ENCODE data around the gene PSTPIP1. TPM values are rescaled to one million over a fixed set of nuclear protein-coding genes. Genes with fewer than 3 reads are reported as not detected.

The PSTPIP1 gene
- total and polyA plus RNA-seq, 2 experiments from 2014 or later, result 0.80 to 3.7 TPM

DNA sequence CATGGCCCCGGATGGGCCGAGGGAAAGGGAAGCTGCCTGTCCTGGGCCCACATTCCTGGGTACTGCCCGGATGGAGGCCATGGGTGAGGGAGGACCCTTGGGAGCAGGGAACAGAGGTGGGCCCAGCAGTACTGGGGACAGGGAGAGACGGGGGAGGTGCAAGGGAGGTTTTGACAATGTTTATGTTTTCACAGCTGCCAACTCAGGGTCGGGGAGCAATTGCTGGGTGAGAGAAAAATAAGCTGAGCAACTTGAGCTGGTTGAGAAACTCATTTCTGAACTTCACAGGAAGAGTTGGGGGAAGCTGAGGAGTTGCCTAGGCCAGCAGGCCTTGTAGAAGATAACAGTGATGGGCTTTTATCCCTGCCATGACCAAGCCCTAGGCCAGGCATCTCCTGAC, 87.0 kb downstream of the PSTPIP1 start:
- no peaks in the 10 kb centered on the region for H3K79me2 ChIP-seq (replicated peaks; ENCODE audit: insufficient read depth)
- H3K4me3 ChIP-seq, result no peak overlapping the region
- no peaks in the 10 kb centered on the region for H3K36me3 ChIP-seq (ENCODE audit: insufficient read depth)
- Mint-ChIP-seq H3K27me3 (ENCODE audit: insufficient read depth, low read depth, poor library complexity) (peaks cover 14% of the 10 kb centered on the region), H3K36me3 (ENCODE audit: low read depth) (no peaks in the 10 kb centered on the region), H3K4me3 (no peak overlapping the region), H3K9me3 (no peaks in the 10 kb centered on the region; the same call in 2 of the 3 replicates), H3K4me1 (peaks cover 5% of the 10 kb centered on the region; the same call in 2 of the 3 replicates), H3K27ac (no peak overlapping the region)
- no peaks in the 10 kb centered on the region for H4K20me1 ChIP-seq (replicated peaks; ENCODE audit: insufficient read depth)
- H3K4me2 ChIP-seq, result no peak overlapping the region
- H3K27ac ChIP-seq (ENCODE audit: low read depth), result no peak overlapping the region
- no peaks in the 10 kb centered on the region for H3K27me3 ChIP-seq (ENCODE audit: insufficient read depth)
- DNase-seq (ENCODE audit: low spot score), result no peak
- H3K4me1 ChIP-seq (ENCODE audit: insufficient read depth), result no peaks in the 10 kb centered on the region; the same call in 1 of the 2 replicates
- H3K9me2 ChIP-seq (ENCODE audit: insufficient read depth), result peaks cover 5% of the 10 kb centered on the region; the same call in 1 of the 2 replicates
- H2AFZ ChIP-seq, result no peak overlapping the region
- no peak for TF ChIP-seq POLR2AphosphoS5 (IDR thresholded peaks at IDR 0.05; ENCODE audit: low read depth)
- TF ChIP-seq EZH2phosphoT487 (IDR thresholded peaks at IDR 0.05; ENCODE audit: unreplicated experiment), result no peak
- no peak for TF ChIP-seq EZH2 (IDR thresholded peaks at IDR 0.05; ENCODE audit: low read depth, unreplicated experiment)
- no peak for TF ChIP-seq ZNF331 (CRISPR knock-in tag; IDR thresholded peaks at IDR 0.05; ENCODE audit: low read depth)
- no peak for TF ChIP-seq ZNF114 (CRISPR knock-in tag; IDR thresholded peaks at IDR 0.05)
- TF ChIP-seq, protein P1, sequence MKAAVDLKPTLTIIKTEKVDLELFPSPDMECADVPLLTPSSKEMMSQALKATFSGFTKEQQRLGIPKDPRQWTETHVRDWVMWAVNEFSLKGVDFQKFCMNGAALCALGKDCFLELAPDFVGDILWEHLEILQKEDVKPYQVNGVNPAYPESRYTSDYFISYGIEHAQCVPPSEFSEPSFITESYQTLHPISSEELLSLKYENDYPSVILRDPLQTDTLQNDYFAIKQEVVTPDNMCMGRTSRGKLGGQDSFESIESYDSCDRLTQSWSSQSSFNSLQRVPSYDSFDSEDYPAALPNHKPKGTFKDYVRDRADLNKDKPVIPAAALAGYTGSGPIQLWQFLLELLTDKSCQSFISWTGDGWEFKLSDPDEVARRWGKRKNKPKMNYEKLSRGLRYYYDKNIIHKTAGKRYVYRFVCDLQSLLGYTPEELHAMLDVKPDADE (IDR thresholded peaks at IDR 0.05), result no peak
- TF ChIP-seq, protein P2, sequence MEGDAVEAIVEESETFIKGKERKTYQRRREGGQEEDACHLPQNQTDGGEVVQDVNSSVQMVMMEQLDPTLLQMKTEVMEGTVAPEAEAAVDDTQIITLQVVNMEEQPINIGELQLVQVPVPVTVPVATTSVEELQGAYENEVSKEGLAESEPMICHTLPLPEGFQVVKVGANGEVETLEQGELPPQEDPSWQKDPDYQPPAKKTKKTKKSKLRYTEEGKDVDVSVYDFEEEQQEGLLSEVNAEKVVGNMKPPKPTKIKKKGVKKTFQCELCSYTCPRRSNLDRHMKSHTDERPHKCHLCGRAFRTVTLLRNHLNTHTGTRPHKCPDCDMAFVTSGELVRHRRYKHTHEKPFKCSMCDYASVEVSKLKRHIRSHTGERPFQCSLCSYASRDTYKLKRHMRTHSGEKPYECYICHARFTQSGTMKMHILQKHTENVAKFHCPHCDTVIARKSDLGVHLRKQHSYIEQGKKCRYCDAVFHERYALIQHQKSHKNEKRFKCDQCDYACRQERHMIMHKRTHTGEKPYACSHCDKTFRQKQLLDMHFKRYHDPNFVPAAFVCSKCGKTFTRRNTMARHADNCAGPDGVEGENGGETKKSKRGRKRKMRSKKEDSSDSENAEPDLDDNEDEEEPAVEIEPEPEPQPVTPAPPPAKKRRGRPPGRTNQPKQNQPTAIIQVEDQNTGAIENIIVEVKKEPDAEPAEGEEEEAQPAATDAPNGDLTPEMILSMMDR (conservative IDR thresholded peaks at IDR 0.05; ENCODE audit: low read depth in 2 of 2), result no peak
- TF ChIP-seq JUNB (IDR thresholded peaks at IDR 0.05; ENCODE audit: unreplicated experiment), result no peak
- no peak for TF ChIP-seq NANOG (IDR thresholded peaks at IDR 0.05; ENCODE audit: borderline replicate concordance)
- TF ChIP-seq, protein P3, sequence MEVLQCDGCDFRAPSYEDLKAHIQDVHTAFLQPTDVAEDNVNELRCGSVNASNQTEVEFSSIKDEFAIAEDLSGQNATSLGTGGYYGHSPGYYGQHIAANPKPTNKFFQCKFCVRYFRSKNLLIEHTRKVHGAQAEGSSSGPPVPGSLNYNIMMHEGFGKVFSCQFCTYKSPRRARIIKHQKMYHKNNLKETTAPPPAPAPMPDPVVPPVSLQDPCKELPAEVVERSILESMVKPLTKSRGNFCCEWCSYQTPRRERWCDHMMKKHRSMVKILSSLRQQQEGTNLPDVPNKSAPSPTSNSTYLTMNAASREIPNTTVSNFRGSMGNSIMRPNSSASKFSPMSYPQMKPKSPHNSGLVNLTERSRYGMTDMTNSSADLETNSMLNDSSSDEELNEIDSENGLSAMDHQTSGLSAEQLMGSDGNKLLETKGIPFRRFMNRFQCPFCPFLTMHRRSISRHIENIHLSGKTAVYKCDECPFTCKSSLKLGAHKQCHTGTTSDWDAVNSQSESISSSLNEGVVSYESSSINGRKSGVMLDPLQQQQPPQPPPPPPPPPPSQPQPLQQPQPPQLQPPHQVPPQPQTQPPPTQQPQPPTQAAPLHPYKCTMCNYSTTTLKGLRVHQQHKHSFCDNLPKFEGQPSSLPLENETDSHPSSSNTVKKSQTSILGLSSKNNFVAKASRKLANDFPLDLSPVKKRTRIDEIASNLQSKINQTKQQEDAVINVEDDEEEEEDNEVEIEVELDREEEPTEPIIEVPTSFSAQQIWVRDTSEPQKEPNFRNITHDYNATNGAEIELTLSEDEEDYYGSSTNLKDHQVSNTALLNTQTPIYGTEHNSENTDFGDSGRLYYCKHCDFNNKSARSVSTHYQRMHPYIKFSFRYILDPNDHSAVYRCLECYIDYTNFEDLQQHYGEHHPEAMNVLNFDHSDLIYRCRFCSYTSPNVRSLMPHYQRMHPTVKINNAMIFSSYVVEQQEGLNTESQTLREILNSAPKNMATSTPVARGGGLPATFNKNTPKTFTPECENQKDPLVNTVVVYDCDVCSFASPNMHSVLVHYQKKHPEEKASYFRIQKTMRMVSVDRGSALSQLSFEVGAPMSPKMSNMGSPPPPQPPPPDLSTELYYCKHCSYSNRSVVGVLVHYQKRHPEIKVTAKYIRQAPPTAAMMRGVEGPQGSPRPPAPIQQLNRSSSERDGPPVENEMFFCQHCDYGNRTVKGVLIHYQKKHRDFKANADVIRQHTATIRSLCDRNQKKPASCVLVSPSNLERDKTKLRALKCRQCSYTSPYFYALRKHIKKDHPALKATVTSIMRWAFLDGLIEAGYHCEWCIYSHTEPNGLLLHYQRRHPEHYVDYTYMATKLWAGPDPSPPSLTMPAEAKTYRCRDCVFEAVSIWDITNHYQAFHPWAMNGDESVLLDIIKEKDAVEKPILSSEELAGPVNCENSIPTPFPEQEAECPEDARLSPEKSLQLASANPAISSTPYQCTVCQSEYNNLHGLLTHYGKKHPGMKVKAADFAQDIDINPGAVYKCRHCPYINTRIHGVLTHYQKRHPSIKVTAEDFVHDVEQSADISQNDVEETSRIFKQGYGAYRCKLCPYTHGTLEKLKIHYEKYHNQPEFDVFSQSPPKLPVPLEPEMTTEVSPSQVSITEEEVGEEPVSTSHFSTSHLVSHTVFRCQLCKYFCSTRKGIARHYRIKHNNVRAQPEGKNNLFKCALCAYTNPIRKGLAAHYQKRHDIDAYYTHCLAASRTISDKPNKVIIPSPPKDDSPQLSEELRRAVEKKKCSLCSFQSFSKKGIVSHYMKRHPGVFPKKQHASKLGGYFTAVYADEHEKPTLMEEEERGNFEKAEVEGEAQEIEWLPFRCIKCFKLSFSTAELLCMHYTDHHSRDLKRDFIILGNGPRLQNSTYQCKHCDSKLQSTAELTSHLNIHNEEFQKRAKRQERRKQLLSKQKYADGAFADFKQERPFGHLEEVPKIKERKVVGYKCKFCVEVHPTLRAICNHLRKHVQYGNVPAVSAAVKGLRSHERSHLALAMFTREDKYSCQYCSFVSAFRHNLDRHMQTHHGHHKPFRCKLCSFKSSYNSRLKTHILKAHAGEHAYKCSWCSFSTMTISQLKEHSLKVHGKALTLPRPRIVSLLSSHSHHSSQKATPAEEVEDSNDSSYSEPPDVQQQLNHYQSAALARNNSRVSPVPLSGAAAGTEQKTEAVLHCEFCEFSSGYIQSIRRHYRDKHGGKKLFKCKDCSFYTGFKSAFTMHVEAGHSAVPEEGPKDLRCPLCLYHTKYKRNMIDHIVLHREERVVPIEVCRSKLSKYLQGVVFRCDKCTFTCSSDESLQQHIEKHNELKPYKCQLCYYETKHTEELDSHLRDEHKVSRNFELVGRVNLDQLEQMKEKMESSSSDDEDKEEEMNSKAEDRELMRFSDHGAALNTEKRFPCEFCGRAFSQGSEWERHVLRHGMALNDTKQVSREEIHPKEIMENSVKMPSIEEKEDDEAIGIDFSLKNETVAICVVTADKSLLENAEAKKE (CRISPR knock-in tag; IDR thresholded peaks at IDR 0.05), result no peak
- TF ChIP-seq STAT1 (IDR thresholded peaks at IDR 0.05; ENCODE audit: unreplicated experiment), result no peak
- TF ChIP-seq CREB1 (CRISPR knock-in tag; IDR thresholded peaks at IDR 0.05; ENCODE audit: low read depth), result no peak
- TF ChIP-seq, protein P4, sequence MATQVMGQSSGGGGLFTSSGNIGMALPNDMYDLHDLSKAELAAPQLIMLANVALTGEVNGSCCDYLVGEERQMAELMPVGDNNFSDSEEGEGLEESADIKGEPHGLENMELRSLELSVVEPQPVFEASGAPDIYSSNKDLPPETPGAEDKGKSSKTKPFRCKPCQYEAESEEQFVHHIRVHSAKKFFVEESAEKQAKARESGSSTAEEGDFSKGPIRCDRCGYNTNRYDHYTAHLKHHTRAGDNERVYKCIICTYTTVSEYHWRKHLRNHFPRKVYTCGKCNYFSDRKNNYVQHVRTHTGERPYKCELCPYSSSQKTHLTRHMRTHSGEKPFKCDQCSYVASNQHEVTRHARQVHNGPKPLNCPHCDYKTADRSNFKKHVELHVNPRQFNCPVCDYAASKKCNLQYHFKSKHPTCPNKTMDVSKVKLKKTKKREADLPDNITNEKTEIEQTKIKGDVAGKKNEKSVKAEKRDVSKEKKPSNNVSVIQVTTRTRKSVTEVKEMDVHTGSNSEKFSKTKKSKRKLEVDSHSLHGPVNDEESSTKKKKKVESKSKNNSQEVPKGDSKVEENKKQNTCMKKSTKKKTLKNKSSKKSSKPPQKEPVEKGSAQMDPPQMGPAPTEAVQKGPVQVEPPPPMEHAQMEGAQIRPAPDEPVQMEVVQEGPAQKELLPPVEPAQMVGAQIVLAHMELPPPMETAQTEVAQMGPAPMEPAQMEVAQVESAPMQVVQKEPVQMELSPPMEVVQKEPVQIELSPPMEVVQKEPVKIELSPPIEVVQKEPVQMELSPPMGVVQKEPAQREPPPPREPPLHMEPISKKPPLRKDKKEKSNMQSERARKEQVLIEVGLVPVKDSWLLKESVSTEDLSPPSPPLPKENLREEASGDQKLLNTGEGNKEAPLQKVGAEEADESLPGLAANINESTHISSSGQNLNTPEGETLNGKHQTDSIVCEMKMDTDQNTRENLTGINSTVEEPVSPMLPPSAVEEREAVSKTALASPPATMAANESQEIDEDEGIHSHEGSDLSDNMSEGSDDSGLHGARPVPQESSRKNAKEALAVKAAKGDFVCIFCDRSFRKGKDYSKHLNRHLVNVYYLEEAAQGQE (IDR thresholded peaks at IDR 0.05; ENCODE audit: unreplicated experiment), result no peak
- no peak for ATAC-seq
- H3F3A ChIP-seq (replicated peaks; ENCODE audit: low read depth), result no peaks in the 10 kb centered on the region
